Measurements from ENCODE around the gene MAPRE2.

GRCh38 chr18:35073186-35074105 is 32.2 kb downstream of the MAPRE2 start:
- TF ChIP-seq POLR2A (IDR thresholded peaks at IDR 0.05): no peak
- TF ChIP-seq, protein P1, sequence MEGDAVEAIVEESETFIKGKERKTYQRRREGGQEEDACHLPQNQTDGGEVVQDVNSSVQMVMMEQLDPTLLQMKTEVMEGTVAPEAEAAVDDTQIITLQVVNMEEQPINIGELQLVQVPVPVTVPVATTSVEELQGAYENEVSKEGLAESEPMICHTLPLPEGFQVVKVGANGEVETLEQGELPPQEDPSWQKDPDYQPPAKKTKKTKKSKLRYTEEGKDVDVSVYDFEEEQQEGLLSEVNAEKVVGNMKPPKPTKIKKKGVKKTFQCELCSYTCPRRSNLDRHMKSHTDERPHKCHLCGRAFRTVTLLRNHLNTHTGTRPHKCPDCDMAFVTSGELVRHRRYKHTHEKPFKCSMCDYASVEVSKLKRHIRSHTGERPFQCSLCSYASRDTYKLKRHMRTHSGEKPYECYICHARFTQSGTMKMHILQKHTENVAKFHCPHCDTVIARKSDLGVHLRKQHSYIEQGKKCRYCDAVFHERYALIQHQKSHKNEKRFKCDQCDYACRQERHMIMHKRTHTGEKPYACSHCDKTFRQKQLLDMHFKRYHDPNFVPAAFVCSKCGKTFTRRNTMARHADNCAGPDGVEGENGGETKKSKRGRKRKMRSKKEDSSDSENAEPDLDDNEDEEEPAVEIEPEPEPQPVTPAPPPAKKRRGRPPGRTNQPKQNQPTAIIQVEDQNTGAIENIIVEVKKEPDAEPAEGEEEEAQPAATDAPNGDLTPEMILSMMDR (IDR thresholded peaks at IDR 0.05): no peak

Measured in adrenal gland (tissue), 5 donors.